Posterior cingulate gyrus (tissue), 11 donors: ENCODE data around the gene CCDC33.

Source experiments
- DNase-seq, 10 donors: peaks; one replicate each; pipeline versions ENCODE4 v3.0.0 to v3.0.0-alpha.2; 2020 to 2021; ENCODE audit warnings: mixed read lengths in 3 of 10
- intact Hi-C: fragments of 100-400 bp; cut with DNase I; formaldehyde crosslinking; loops from one replicate; pipeline ENCODE4 v1.15.1; 2023

Gene CCDC33

DNA sequence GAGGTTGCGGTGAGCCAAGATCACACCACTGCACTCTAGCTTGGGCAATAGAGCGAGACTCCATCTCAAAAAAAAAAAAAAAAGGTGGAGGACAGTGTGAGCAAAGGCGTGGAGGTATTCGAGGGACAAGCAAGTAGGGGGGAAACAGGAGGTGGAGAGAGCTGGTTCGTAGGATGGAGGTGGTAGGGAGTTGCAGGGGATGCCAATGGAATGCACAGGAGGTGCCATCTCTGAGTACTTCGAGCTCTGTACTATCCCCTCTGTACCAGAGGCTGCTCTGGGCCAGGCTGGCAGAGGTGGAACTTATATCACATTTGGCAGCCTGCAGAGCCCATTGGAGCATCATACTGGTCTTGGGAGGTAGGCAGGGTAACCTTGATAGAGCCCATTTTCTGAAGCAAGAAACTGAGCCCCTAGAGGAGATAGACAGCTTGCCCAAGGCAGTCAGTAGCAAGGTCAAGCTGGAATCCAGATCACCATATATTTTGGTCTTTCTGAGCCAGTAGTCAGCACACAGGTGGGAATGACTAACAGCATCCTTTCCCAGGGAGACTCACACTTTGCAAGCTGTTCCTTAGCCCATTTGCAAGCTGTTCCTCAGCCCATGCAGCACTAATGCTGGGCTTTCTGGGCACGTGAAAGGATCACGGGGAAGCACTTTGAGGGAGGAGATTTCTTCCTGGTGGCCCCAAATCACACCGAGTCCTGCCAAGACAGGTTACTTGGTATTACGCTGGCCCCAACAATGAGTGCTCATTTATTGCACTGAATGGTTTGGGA, 9.2 kb upstream of the CCDC33 start:
- intact Hi-C loops = loop anchor here (10.0 kb wide), 1 partner anchor 92 kb away; the partner anchor contains the start of gene ISLR2

GRCh38 chr15:74227968-74228722, 8.0 kb upstream of the CCDC33 start:
- intact Hi-C loops = loop anchor here (10.0 kb wide), 1 partner anchor 93 kb away; the partner anchor contains the start of gene ISLR2
- peak in 2 of 10 donors; percentile 59 to 73 for DNase-seq

More for the DNA sequence above, 9.2 kb upstream of the CCDC33 start:
- DNase-seq = peak in 6 of 10 donors; percentile 40 to 91 (median 58)

DNA sequence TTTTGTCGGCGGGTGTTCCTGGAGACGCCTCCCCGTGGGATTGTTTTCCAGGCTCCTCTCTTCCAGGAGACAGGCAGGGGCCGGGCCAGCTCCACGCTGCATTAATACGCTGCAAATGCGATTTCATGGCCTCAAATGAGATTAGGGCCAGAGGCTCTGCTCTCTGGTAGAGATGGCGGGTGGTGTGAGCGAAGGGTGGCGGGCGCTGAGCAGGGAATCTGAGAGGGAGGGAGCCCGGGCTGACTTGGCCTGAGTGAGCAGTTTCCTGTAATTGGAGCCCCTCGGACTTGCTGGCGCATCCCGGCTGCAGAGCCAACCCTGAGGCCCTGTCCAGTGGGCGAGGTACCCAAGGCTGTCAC, 7.4 kb upstream of the CCDC33 start:
- peak in 2 of 10 donors; percentile 71 to 72 for DNase-seq
- intact Hi-C loops = loop anchor here (10.0 kb wide), 1 partner anchor 94 kb away; the partner anchor contains the start of gene ISLR2

- intact Hi-C loops = loop anchor here (10.0 kb wide), 1 partner anchor 95 kb away; the partner anchor contains the start of gene ISLR2
- DNase-seq = peak in 2 of 10 donors; percentile 9 to 57
Measured at GRCh38 chr15:74229686-74230085, 6.4 kb upstream of the CCDC33 start.

DNA sequence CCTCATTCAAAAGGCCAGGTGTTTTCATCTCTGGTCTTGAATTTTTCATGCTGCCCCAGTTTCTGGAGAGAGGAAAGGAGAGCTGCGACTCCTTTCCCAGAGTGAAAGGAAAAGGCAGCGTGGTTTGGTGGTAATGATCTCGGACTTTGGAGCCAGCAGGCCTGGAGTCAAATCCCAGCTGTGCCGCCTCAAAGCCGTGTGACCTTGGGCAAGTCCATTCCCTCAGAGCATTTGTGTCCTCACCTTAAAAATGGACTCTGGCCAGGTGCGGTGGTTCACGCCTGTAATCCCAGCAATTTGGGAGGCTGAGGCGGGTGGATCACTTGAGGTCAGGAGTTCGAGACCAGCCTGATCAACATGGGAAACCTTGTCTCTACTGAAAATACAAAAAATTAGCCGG, 4.7 kb upstream of the CCDC33 start:
- intact Hi-C loops = no loop called here
- DNase-seq = peak in 1 of 10 donors; percentile 43

DNA sequence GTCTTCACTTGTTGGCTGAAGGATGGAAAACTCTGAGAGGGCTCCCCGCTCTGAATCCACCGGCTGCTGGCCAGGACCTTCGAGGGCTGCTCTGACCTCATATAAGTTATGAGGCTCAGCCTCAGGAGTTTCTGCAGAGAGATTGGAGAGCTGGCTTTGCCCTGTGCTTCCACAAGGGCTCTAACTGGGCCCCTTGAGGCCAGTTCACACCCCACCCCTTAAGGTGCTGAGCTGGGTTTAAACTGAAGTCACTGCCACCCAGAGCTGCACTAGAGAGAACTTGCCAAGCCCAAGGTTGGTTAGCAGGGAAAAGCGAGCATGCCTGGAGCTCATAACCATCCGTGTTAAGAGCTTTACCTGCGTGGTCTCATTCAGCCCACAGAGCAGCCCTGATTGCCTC, 2.8 kb upstream of the CCDC33 start:
- intact Hi-C loops = no loop called here
- peak in 1 of 10 donors; percentile 57 for DNase-seq

GRCh38 chr15:74233851-74234597, 2.1 kb upstream of the CCDC33 start:
- intact Hi-C loops = no loop called here
- peak in 7 of 10 donors; percentile 32 to 90 (median 57) for DNase-seq

DNA sequence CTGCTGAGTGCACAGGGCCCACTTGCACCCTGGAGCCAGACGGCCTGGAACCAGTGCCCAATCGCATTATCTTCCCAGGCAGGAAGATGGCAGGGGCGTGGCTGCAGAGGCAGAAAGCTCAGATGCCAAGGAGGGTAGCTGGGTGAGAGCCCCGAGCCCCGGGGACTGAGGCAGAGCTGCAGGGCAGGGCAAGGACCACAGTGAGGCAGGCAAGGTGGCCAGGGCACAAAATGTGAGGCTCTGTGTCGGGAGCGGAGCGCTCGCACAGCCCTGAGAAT, 1.6 kb upstream of the CCDC33 start:
- intact Hi-C loops = no loop called here
- peak in 1 of 10 donors; percentile 59 for DNase-seq

DNA sequence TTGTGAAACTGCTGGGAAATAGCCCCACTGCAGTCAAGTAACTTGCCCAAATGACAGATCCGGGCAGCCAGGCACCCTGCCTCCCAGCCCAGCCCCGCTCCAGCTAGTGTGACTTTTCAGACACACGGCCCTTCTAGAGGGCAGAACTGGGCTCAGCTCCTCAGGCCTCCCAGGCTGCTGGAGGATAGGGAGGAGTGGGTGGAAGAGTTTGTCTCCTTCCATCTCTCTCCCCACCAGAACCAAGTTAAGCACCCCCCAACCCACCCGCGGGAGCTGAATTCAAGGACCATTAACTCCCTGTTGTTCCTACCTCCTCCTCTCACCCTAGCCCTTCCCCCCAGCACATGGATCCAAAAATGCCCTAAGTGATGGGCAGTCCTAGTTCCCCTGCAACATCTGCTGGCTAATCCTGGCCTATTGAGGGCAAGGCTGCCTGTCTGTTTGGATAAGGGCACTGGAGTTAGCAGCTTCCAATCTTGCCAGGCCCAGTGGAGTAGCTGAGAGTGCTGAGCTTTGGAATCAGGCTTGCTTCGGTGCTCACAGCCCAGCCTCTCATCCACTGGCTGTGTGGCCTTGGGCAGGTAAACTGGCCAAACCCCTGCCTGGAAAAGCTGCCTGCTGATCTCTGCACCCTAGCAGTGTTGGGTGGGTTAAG, 3.1 kb downstream of the CCDC33 start:
- no peak for DNase-seq
- intact Hi-C loops = no loop called here

GRCh38 chr15:74240002-74240568, 4.0 kb downstream of the CCDC33 start:
- intact Hi-C loops = no loop called here
- DNase-seq = peak; percentile 75 to 97 (median 84)

DNA sequence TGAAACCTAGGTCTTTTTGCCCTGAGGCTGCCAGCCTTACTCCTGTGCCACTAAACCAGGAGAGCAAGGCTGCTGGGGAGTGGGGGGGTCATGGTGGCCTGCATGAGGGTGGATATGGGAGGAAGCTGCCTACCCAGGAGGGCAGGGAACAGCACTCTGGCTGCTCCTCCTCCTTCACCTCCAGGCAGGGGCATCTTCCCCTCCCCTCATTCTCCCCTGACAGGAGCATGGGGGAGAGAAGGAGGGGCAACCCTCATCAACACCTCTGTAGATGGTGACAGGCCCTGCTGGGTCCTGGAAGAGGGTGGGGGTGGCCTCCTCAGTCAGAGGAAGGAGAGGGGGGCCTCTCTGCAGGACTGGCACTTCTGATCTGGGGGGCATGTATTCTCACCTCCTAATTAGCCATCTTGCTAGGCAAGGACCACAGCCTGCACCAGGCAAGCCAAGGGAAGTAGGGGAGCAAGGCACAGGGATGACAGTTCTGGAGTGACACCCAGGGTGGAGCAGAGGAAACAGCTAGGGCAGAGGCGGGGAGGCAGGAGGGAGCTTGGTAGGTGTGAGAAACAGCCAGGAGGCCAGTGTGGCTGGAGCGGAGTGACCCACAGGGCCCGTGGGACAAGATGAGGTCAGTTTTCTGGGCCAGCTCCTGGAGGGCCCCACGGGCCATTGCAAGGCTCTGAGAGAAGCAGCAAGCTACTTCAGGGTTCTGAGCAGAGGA, 4.9 kb downstream of the CCDC33 start:
- DNase-seq = peak in 1 of 10 donors; percentile 26
- intact Hi-C loops = no loop called here

DNA sequence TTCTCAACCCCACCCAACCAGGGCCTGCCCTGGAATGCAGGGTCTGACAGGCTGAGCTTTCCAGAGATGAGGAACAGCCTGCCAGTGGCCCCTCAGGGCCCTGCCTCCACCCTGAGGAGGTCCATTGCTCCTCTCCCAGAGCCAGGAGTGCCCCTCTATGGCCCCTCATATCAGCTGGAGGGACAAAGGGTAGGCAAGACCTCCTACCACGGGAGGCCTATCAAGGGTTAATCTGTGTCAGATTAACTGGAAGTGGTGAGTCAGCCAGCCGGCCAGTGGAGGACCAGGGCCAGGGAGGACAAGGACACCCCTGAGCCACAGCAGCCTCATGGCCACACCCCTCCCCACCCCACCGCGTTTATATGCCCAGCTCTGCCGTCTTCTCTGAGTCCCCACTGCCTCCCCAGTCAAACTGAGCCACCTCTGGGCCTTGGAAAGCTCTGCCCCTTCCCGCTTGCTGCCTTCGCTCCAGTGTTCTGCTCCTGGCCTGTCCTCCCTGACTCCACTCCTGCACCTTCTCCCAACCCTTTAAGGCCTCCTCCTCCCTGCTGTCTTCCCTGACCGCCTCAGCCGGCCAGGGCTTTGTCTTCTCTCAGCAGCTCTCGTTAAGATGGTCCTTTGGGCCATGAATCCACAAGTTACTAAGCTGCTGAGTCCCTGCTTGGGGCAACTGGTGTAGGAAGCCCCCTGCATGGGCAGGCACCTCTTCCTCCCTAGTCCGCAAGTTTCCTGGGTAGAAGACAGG, 6.5 kb downstream of the CCDC33 start:
- intact Hi-C loops = no loop called here
- no peak for DNase-seq

DNA sequence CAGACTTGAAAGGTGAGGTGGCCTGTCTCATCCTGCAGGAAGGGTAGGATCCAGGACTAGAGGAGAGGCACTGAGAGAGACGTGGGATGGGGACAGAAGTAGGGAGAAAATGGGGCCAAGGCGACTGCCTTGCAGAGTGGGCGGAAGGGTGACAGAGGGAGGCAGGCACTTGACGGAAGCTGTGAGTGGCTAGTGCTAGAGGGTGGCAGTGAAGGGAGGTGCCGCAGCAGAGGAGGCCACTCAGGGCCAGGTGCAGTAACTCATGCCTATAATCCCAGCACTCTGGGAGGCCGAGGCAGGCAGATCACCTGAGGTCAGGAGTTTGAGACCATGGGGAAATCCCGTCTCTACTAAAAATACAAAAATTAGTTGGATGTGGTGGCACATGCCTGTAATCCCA, 7.3 kb downstream of the CCDC33 start:
- DNase-seq = no peak
- intact Hi-C loops = no loop called here

- no peak for DNase-seq
- intact Hi-C loops = no loop called here
Measured at GRCh38 chr15:74244822-74245341, 8.8 kb downstream of the CCDC33 start.

DNA sequence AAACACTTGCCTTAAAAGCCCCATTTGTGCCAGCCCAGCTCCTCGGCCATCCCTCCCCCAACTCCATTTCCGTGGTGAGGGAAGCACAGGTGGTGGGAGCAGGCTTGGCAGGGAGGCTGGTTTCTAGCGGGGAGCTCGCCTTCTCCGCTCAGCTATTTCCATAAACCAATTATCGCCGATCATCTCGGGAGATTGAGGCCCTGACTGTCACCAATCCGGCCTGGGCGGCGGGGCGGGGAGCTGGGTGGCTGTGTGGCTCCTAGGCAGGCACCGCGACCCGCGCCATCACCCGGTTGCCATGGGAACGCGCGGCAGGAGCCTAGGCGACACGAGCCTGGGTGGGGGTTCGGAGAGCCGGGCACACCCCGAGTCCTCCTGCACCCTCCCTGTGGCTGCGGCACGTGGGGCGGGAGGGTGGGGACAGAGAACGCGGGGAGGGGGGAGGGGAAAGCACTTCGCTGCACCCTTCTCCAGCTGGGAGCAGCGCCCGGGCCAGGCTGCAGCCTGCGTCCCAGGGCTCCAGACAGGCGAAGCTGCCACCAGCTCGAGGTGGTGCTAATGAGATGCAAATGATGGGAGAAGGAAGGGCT, 9.3 kb downstream of the CCDC33 start:
- DNase-seq = peak; percentile 17 to 95 (median 65)
- intact Hi-C loops = no loop called here

DNA sequence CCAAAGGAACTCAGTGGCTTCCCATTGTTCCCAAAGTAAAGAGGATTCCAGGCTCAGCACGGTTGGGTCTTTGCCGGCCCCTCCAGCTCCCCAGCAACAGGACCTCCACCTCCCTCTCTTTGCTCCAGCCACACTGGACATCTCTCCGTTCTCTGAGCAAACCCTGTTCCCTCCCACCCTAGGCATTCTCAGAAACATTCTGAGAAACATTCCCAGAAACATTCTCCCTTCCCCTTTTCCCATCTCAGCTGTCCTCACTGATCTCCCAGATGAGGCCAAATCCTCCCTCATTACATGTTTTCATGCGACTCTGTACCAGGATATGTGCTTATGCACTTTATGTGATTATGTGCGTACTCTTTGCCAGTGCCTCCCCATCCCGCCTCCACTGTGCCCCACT, 14.1 kb downstream of the CCDC33 start:
- no peak for DNase-seq
- intact Hi-C loops = no loop called here

DNA sequence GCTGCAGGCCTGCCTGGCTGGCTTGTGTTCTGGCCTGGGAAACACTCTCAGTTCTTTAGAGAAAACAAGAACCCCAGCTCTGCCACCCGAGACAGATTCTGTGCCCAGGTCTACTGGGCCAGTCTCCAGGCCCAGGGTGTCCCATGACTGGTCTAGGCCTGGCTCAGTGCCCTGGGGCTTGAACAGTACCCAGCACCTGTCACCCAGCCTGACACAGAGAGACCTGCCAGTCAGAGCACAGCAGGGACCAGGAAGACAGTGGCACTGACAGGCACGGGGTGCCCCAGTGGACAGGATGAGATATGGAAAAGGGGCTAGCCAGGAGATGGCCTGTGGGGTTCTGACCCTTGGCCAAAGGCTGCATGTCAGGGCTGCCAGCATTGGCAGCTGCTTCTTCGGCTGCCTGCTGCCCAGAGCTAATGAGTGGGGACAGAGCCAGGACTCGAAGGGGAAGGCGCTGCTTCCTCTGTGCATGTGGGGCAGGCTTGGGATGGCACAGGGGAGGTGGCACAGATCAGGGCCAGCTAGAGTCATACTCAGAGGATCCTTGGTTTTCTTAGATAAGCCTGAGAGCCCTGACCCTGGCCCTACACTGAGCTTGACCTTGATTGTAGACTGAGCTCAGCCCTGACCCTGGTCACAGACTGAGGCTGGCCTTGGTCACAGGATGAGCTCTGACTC, 15.1 kb downstream of the CCDC33 start:
- intact Hi-C loops = no loop called here
- peak; percentile 38 to 94 (median 74) for DNase-seq

GRCh38 chr15:74252291-74252690, 16.2 kb downstream of the CCDC33 start:
- intact Hi-C loops = no loop called here
- peak in 1 of 10 donors; percentile 83 for DNase-seq
